Osteoblast (primary cell): ENCODE measurements around the gene DEF6. TPM values are rescaled to one million over a fixed set of nuclear protein-coding genes. Genes with fewer than 3 reads are reported as not detected.

ENCODE experiments used
- DNase-seq: peaks from one replicate; pipeline ENCODE4 v3.0.0; 2011; ENCODE audit warnings: low spot score, mixed read lengths; ENCODE audit not compliant: insufficient read length; ENCODE audit errors: missing footprints
- H2AFZ ChIP-seq: 2 replicates; pipeline ENCODE4 v1.6.0; 2011; ENCODE audit warnings: mild to moderate bottlenecking, low read length
- H3K27ac ChIP-seq: 2 replicates; pipeline ENCODE4 v1.5.1; 2011; ENCODE audit warnings: mild to moderate bottlenecking, low read depth, low read length, moderate library complexity
- H3K27me3 ChIP-seq: 2 replicates; pipeline ENCODE4 v1.6.0; 2012; ENCODE audit warnings: mild to moderate bottlenecking, control low read depth, inconsistent platforms, low read length, moderate library complexity; ENCODE audit not compliant: insufficient read depth
- H3K36me3 ChIP-seq: 2 replicates; pipeline ENCODE4 v1.5.1; 2011; ENCODE audit warnings: mild to moderate bottlenecking, low read length, control low read depth, moderate library complexity; ENCODE audit not compliant: insufficient read depth
- H3K4me1 ChIP-seq: 2 replicates; pipeline ENCODE4 v1.5.1; 2011; ENCODE audit warnings: mild to moderate bottlenecking, low read length, control low read depth, moderate library complexity; ENCODE audit not compliant: insufficient read depth
- H3K4me2 ChIP-seq: 2 replicates; pipeline ENCODE4 v1.6.0; 2011; ENCODE audit warnings: mild to moderate bottlenecking, low read length; ENCODE audit not compliant: insufficient read depth
- H3K4me3 ChIP-seq: fragments of 200-600 bp; sonication (generic); 3 replicates; pipeline ENCODE4 v1.5.1; 2012; ENCODE audit warnings: mild to moderate bottlenecking, low read length, inconsistent platforms; ENCODE audit not compliant: insufficient read depth
- H3K79me2 ChIP-seq: 2 replicates; pipeline ENCODE4 v1.6.0; 2012; ENCODE audit warnings: mild to moderate bottlenecking, low read length, control low read depth, inconsistent platforms; ENCODE audit not compliant: insufficient read depth
- H3K9me3 ChIP-seq: 2 replicates; pipeline ENCODE4 v1.5.1; 2011; ENCODE audit warnings: low read depth, low read length, control low read depth
- H4K20me1 ChIP-seq: 2 replicates; pipeline ENCODE4 v1.6.0; 2012; ENCODE audit warnings: mild to moderate bottlenecking, low read length, control low read depth; ENCODE audit not compliant: insufficient read depth
- CTCF ChIP-seq: IDR thresholded peaks from 2 replicates; pipeline ENCODE4 v1.5.1; 2011; ENCODE audit warnings: mild to moderate bottlenecking, low read depth, low read length, moderate library complexity; ENCODE audit errors: extremely low read depth
- total RNA-seq: library from RNA; depleted of rRNA; stranded (reverse); fragments of >200 nt; gene quantifications from 2 replicates; pipeline ENCODE4 v1.2.3, GENCODE V29; 2012

DEF6 gene
- total RNA-seq, 1 donor: 0.72 TPM

GRCh38 chr6:35296931-35297600 is 552 bp upstream of the DEF6 start:
- DNase-seq: no peak
- Histone ChIP-seq H3K9me3 (no peaks in the 10 kb centered on the region), H3K4me1 (no peaks in the 10 kb centered on the region), H3K27ac (no peak overlapping the region), H2AFZ (no peak overlapping the region), H3K4me3 (no peak overlapping the region), H3K36me3 (peaks cover 41% of the 10 kb centered on the region), H4K20me1 (no peaks in the 10 kb centered on the region), H3K27me3 (no peaks in the 10 kb centered on the region), H3K4me2 (no peak overlapping the region), H3K79me2 (no peaks in the 10 kb centered on the region)
- no peak for TF ChIP-seq CTCF

- Histone ChIP-seq H3K9me3 (no peaks in the 10 kb centered on the region), H3K79me2 (no peaks in the 10 kb centered on the region), H2AFZ (no peak overlapping the region), H3K4me1 (no peaks in the 10 kb centered on the region), H4K20me1 (no peaks in the 10 kb centered on the region), H3K27ac (no peak overlapping the region), H3K4me3 (no peak overlapping the region), H3K27me3 (no peaks in the 10 kb centered on the region), H3K36me3 (peaks cover 31% of the 10 kb centered on the region), H3K4me2 (no peak overlapping the region)
- no peak for DNase-seq
- TF ChIP-seq CTCF: no peak
Measured at GRCh38 chr6:35298625-35299140, 1.1 kb downstream of the DEF6 start.

GRCh38 chr6:35299674-35300073 is 2.1 kb downstream of the DEF6 start:
- H3K4me3 ChIP-seq: no peak overlapping the region
- no peaks in the 10 kb centered on the region for H3K79me2 ChIP-seq
- H3K4me1 ChIP-seq: no peaks in the 10 kb centered on the region
- peaks cover 22% of the 10 kb centered on the region for H3K36me3 ChIP-seq
- H3K27me3 ChIP-seq: no peaks in the 10 kb centered on the region
- DNase-seq: no peak
- no peak overlapping the region for H2AFZ ChIP-seq
- H3K9me3 ChIP-seq: no peaks in the 10 kb centered on the region
- no peaks in the 10 kb centered on the region for H4K20me1 ChIP-seq
- no peak for TF ChIP-seq CTCF
- H3K27ac ChIP-seq: no peak overlapping the region
- H3K4me2 ChIP-seq: no peak overlapping the region

GRCh38 chr6:35300848-35301247 is 3.2 kb downstream of the DEF6 start:
- H3K27ac ChIP-seq: no peak overlapping the region
- no peaks in the 10 kb centered on the region for H4K20me1 ChIP-seq
- no peak overlapping the region for H3K4me3 ChIP-seq
- no peaks in the 10 kb centered on the region for H3K9me3 ChIP-seq
- no peak for TF ChIP-seq CTCF
- peaks cover 12% of the 10 kb centered on the region for H3K36me3 ChIP-seq
- no peaks in the 10 kb centered on the region for H3K27me3 ChIP-seq
- no peak overlapping the region for H3K4me2 ChIP-seq
- no peak overlapping the region for H2AFZ ChIP-seq
- no peak for DNase-seq
- no peaks in the 10 kb centered on the region for H3K4me1 ChIP-seq
- no peaks in the 10 kb centered on the region for H3K79me2 ChIP-seq
